ENCODE data around the gene IFI27.

The IFI27 gene

DNA sequence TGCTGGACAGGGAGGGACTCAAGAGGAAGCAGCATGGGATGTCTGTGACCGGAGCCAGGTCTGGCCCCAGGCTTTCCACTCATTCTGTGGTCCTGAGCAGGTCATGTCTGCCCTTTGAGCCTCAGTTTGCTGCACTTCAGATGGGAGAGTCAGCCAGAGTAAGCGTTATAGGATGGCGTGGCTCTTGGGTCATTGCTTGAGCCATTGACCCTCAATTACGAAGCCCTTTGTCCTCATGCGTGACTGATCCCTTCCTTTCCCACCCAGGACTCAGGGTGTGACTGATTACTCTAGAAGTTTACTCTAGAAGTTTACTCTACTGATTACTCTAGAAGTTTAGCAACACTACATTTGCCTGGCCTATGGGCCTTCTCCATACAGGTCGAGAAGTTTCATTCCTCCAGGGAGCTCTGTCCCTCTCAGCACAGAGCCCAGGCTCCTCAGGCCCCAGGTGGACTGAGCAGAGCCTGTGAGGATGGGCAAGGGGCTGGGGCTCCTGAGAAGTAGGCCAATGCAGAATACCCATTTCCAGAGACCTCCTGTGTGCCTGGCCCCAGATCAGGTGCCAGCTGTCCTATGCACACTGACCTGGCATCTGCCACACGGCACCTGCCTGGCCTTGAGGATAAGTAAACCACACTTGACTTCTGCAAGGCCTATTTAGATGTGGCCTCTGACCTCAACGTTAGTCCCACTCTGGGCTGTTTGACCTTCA, 7.6 kb upstream of the IFI27 start:
- no peak for DNase-seq (ENCODE audit: low read depth)
- H3K4me3 ChIP-seq (ENCODE audit: low read depth, low read length) = no peak overlapping the region
- TF ChIP-seq, protein P1, sequence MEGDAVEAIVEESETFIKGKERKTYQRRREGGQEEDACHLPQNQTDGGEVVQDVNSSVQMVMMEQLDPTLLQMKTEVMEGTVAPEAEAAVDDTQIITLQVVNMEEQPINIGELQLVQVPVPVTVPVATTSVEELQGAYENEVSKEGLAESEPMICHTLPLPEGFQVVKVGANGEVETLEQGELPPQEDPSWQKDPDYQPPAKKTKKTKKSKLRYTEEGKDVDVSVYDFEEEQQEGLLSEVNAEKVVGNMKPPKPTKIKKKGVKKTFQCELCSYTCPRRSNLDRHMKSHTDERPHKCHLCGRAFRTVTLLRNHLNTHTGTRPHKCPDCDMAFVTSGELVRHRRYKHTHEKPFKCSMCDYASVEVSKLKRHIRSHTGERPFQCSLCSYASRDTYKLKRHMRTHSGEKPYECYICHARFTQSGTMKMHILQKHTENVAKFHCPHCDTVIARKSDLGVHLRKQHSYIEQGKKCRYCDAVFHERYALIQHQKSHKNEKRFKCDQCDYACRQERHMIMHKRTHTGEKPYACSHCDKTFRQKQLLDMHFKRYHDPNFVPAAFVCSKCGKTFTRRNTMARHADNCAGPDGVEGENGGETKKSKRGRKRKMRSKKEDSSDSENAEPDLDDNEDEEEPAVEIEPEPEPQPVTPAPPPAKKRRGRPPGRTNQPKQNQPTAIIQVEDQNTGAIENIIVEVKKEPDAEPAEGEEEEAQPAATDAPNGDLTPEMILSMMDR (IDR thresholded peaks at IDR 0.05; ENCODE audit: control insufficient read depth, extremely low read depth, insufficient read depth) = no peak

- no peak for DNase-seq (ENCODE audit: low read depth)
- TF ChIP-seq, protein P1 (IDR thresholded peaks at IDR 0.05; ENCODE audit: control insufficient read depth, extremely low read depth, insufficient read depth) = no peak
- H3K4me3 ChIP-seq (ENCODE audit: low read depth, low read length) = no peak overlapping the region
Measured at GRCh38 chr14:94103554-94104150, 6.9 kb upstream of the IFI27 start.

GRCh38 chr14:94104731-94105130, 5.8 kb upstream of the IFI27 start:
- H3K4me3 ChIP-seq (ENCODE audit: low read depth, low read length) = no peak overlapping the region
- no peak for DNase-seq (ENCODE audit: low read depth)
- TF ChIP-seq, protein P1 (IDR thresholded peaks at IDR 0.05; ENCODE audit: control insufficient read depth, extremely low read depth, insufficient read depth) = no peak

DNA sequence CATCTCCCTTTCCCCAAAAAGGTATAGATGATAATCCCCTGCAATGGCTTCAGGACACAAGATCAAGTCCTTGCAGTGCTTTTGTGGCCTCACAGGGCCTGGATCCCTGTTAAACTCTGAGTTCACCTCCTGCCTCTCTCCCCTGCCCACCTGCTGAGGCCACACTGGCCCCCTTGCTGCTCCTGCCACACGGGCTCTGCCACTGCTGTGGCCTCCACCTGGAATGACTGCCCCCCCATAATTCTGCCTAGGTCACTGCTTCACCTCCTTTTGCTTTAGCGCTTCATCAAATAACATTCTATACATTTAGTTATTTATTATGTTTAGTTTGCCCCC, 653 bp upstream of the IFI27 start:
- DNase-seq (ENCODE audit: low read depth) = no peak
- TF ChIP-seq, protein P1 (IDR thresholded peaks at IDR 0.05; ENCODE audit: control insufficient read depth, extremely low read depth, insufficient read depth) = no peak
- no peak overlapping the region for H3K4me3 ChIP-seq (ENCODE audit: low read depth, low read length)

DNA sequence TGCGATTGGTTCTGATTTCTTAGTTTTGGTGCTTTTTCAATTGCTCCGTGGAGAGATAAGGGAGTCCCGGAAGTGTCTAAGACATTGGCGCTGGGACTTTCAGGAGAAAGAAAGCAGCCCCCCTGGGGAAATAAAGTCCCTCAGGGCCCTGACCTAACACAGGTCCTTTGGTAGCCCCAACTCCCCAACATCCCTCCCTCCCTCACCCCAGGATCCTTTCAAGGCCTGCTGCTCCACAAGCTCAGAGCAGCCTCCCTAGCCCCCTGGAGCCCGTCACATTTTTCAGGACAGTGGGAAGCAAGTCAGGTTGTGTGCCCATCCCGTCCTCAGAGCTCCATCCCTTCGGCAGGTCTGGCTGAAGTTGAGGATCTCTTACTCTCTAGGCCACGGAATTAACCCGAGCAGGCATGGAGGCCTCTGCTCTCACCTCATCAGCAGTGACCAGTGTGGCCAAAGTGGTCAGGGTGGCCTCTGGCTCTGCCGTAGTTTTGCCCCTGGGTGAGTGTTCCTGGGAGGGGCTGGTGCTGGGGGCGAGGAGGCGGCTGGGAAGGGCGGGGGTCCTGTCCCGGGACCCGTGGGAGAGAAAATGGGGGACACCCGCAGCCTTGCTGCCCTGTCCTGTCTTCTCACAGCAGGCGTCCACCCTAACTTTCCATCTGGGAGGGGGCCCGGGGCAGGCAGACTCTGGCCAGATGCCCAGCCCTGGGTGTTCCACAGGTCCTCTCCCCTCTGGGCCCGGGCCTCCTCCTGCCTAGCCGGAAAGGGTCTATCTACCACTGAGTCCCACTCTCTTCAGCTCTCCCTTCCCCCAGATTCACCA, 950 bp downstream of the IFI27 start:
- TF ChIP-seq, protein P1 (IDR thresholded peaks at IDR 0.05; ENCODE audit: control insufficient read depth, extremely low read depth, insufficient read depth) = no peak
- DNase-seq (ENCODE audit: low read depth) = no peak
- no peak overlapping the region for H3K4me3 ChIP-seq (ENCODE audit: low read depth, low read length)

GRCh38 chr14:94112513-94113063, 2.1 kb downstream of the IFI27 start:
- no peak for DNase-seq (ENCODE audit: low read depth)
- no peak overlapping the region for H3K4me3 ChIP-seq (ENCODE audit: low read depth, low read length)
- TF ChIP-seq, protein P1 (IDR thresholded peaks at IDR 0.05; ENCODE audit: control insufficient read depth, extremely low read depth, insufficient read depth) = no peak

Data from LNCaP clone FGC (cell line).